ENCODE results near the gene LARGE1.

Gene LARGE1

DNA sequence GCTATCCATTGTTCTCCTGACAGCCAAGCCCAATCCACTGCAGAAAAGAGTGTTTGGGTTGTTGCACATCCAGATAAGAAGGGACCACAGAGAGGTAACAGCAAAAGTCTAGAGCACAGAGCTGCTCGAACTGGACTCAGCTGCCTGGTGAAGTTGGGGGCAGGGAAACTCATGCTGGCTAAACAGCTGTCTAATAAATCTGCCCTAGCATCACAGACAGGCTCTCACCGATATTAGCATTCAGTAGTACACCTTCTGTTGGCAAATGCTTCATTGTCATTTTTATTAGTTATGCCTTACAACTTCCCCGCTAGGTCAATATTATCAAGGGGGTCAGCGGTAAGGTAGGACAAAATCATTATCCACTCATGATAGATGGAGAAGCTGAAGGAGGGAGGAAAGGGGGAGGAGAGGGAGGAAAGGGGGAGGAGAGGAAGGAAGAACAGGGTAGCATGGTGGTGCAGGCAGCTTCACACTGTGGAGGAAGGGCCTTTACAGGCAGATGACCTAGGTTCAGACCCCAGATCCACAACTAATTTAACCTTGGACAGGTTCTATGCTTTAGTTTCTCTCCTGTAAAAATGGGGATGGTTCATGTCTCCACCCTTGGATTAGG, 102.7 kb downstream of the LARGE1 start:
- no peak for DNase-seq

DNA sequence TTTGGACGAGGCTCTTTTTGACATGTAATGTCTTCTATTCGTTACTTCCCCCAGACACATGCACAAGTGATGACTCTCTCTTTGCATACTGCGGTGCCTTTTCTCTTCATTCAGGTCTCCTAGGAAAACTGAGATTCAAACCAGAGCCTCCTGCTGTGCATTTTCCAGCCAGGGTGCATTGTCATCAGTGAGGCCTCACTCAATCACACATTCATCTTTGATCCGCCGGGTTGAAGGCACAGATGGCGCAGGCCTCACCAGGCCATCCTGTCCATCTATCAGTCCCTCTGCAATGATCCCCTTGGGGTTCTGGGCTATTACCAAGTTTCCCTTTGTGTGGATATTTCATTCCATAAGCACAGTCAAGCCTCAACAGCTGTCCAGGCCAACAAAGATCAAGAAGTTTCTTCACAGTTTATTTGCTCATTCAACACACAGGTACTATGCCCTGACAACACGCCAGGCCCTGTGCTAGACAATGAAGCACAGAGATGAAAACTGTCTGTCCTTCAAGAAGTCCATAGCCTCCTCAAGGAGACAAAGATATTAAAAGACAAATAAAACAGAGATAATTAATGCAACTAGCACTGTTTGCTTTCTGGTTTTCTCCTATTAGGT, 107.8 kb downstream of the LARGE1 start:
- no peak for DNase-seq

DNA sequence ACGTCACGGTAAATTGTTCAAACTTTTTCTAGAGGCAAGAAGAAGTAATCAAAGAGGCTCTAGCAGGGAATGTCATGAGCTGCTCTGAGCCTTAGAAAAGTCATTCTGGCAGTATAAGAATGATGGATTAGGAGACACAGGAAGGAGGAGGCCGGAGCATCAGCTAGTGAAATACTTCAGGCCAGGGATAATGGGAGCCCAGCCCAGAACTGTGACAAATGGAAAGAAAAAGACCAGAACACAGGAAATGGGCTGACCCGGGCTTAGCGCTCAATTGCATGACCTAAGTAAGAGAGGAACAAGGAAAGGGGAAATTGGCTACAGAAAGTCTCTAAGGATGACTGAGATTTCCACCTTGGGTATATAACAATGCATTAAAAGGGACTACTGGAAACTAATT, 108.6 kb downstream of the LARGE1 start:
- no peak for DNase-seq

DNA sequence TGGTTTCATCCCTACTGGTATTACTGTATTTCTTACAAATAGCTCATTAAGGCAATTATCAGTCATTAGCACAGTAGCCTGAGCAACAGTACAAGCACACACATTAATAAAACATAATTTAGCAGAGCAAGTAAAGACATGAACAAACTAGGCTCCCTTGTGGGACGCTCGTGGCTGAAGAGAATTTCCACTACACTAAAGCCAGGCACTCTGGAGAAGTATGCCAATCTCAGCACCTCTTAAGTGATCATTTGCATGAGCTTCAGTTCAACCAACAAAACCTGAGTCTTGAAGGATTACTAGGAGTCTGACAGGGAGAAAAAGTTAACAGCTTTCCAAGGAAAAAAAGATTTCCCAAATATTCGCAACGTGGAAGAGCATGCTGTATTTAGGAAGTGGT, 109.1 kb downstream of the LARGE1 start:
- no peak for DNase-seq

DNA sequence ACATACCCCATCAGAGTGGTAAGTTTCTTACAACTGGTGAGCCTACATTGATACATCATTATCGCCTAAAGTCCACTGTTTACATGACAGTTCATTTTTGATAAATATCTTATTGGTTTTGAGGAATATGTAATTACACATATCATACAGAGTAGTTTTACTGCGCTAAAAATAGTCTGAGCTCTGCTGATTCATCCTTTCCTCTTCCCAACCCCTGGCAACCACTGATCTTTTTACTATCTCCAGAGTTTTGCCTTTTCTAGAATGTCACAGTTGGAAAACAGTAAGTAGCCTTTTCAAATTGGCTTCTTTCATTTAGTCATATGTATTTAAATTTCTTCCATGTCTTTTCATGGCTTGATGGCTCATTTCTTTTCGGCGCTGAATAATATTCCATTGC, 112.8 kb downstream of the LARGE1 start:
- no peak for DNase-seq

DNA sequence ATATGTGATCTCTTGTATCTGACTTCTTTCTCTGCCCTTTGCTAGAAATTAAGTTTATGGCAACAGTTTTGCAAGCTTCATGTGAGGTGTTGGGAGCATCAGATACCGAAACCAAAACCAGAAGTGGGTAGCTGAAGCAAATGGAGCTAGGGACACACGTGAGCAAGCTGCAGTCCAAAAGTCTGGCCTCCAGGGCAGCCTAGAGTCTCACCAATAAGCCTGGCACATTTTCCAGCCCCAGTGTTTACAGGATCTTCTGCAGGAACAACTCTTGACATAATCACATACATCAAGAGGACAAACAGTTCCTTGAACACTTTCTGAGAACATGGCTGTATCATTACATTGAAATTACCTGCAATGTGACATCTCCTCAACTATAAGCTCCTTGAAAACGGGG, 114.1 kb downstream of the LARGE1 start:
- DNase-seq = no peak

DNA sequence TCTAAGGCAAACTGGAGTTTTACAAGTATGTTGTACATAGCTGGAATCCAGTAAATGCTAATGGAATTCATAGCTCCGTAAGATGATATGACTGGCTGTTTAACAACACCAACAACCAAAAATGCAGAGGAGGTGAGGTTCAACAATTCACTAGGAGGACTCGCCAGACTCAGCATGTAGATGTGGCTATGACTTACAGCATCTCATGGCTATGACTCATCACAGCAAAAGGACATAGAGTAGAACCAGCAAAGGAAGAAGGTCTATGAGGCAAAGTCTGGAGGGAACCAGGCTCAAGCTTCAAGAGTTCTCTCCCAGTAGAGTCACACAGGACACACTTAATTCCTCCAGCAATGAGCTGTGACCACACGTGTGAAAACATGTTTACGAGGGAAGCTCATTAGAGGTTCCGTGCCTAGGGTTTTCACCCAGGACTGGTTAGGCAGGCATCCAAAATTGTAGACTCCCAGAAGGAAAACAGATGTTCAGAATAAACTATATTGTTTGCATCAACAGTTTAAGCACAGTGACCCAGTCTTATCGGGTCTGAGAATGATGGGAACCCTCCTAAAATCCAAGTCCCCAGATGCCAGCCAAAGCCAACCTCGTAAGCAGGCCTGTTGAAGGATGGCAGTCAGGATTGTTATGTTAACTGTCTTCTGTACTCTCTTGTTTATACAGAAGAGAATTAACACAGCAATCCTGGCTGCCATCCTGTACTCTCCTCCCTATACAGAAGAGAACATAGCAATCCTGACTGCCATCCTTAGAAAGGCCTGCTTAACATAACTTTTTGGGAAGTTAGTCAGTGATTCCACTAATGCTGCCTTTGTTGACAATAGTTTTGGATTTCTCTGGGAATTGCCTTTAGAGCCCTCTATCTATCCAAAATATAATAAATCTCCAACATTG, 116.6 kb downstream of the LARGE1 start:
- DNase-seq = no peak

DNA sequence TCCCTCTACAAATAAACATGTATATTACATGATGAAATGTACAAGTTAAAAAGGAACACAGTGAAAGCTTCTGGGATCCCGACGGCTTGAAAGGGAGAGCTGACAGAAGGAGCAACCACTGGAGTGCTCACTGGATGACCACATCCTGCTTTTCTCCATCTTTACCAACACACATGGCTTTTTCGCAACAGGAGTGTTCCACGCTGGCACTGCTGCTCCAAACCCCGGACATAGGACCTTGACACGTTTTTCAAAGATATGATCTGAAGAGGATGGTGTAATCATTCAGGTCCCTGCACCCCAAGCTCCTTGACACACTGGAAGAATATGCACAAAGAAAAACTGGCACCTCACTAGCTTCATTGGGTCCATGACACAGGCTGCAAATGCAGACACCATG, 121.9 kb downstream of the LARGE1 start:
- no peak for DNase-seq

DNA sequence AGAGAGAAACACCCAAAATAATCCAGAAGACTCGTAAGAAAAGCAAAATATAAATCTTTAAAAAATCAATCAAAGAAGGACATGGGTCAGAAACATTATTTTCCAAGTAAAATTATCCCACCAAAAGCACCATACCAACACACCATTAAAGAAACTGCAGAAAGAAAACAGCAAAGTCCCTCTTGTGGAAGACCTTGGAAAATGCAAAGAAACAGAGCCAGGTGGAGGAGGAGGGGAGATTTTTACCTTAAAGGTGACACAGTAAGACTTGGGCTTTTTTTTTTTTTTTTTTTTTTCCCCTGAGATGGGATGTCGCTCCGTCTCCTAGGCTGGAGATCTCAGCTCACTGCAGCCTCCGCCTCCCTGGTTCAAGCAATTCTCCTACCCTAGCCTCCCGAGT, 123.8 kb downstream of the LARGE1 start:
- no peak for DNase-seq

DNA sequence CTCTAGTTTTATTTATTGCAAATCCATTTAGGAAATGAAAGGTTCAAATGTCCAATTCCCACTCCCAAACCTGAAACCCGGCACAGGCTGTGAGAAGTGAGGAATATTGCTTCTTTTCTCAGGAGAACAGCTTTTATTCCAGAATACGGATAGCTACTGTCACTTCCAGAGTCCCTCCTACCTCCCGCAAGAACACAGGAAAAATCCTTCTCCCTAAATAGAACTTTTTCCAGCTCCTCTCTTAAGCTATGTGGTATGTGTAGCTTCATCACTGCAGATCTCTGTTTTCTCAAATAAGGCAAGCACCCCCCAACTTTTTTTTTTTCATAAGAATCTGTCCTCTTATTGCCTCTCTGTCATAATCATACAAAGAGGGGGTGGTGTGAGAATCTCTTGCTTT, 126.8 kb downstream of the LARGE1 start:
- peak in 1 of 2 experiments; percentile 15 for DNase-seq

DNA sequence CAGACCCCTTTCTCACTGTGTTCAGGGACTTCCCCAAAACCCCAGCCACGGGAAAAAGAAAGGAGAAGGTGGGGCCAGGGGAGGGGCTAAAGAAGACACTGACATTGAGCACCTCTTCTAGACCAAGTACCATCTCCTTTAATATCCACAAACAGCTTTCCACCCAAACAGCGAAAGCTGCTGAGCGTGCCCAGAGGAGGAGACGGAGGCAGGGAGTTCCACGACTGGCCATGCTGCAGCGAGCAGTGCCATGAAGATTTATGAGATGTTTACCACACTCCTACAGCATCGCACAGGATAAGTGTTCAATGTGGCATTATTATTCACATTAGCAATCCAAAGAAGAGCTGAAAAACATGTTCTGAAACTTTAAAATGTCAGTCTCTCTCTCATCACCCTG, 127.4 kb downstream of the LARGE1 start:
- DNase-seq = peak in 1 of 2 experiments; percentile 40

DNA sequence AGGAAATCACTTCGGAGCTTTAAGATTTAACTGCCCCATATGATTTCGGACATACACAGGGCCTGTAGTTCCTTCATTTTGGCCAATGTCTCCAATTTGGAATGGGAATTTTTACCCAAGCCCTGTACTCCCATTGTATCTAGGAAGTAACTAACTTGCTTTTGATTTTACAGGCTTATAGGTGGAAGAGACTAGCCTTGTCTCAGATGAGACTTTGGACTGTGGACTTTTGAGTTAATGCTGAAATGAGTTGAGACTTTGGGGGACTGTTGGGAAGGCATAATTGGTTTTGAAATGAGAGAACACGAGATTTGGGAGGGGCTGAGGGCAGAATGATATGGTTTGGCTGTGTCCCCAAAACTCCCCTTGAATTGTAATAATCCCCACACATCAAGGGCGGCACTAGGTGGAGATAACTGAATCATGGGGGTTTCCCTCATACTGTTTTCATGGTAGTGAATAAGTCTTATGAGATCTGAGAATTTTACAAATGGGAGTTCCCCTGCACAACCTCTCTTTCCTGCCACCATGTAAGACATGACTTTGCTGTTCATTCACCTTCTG, 130.5 kb downstream of the LARGE1 start:
- DNase-seq = no peak

DNA sequence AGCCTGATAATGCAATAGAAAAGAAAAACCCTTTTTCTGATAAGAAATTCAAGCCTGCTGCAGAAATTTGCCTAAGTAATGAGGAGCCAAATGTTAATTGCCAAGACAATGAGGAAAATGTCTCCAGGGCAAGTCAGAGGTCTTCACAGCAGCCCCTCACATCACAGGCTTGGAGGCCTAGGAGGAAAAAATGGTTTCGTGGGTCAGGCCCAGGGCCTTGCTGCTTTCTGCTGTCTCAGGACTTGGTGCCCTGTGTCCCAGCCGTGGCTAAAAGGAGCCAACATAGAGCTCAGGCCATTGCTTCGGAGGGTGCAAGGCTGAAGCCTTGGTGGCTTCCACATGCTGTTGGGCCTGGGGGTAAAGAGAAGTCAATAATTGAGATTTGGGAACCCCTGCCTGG, 131.3 kb downstream of the LARGE1 start:
- DNase-seq = no peak

DNA sequence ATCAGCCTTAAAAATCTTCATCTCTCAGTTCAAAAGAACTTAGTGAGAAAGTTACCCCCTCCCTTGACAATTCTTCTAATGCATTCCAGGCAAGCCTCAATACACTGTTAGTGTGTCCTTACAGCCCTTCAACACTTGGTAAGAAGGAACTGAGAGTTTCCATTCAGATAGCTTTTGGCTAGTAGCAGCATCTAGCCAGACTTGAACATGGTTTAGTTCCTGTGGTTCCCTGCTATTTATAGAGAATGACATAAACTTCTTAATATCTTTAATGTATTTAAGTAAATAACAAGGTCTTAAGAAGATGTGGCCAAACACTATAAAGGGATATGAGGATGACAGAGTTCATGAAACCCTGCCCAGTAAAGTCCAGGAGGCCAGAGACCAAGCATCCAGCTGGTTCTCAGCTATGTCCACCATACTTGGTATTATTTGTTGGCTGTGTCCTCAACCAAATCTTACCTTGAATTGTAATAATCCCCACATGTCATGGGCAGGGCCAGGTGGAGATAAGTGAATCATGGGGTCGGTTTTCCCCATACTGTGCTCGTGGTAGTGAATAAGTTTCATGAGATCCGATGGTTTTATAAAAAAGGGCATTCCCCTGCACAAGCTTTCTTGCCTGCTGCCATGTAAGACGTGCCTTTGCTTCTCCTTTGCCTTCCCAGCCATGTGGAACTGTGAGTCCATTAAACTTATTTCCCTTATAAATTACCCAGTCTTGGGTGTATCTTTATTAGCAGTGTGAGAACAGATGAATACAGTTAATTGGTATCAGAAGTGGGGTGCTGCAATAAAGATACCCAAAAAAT, 132.4 kb downstream of the LARGE1 start:
- no peak for DNase-seq

DNA sequence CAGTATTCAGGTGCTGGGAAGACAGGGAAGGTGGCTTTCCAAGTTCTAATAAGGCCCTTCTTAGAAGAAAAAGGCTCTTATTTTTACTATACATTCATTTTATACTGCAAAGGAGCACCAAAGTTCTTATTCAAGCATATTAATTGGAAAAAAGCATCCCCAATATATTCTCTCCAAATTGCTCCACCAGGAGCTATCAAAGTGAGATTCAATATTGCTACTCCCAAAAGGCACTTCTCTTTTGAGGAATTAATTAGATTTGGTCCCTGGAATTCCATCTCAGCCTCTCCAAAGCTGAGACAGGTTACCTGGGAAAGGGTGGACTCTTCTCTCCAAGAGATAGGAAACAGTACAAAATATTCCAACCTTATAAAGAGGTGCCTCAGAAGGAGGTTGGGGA, 134.1 kb downstream of the LARGE1 start:
- DNase-seq = no peak

DNA sequence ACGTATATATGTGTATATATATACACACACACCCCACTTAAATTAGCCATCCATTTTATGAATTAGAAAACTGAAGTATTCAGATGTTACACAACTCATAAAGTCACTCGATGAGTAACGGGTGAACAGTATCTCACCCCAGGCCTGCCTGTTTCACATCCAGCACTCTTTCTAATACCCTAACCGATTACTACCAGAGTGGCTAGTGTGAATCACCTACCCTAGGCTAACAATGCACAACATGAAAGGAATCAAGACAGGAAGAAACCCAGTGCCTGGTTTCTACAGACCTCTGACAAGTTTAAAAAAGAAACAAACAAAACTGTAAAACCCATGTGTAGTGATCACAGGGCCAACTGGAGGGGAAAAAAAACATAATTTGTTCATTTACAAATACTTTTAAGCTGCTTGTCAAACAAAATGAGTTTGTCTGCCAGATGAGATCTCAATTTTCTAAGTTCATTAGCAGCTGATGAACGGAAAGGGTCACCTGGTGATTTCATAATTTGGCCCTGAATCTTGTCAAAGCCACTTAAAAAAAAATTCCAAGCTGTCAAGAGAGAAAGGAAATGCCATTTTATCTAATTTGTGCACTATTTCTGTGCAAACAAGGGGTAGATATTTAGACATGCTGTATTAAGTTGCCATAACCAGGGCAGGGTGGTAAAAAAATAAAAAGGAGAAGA, 134.8 kb downstream of the LARGE1 start:
- DNase-seq = no peak

DNA sequence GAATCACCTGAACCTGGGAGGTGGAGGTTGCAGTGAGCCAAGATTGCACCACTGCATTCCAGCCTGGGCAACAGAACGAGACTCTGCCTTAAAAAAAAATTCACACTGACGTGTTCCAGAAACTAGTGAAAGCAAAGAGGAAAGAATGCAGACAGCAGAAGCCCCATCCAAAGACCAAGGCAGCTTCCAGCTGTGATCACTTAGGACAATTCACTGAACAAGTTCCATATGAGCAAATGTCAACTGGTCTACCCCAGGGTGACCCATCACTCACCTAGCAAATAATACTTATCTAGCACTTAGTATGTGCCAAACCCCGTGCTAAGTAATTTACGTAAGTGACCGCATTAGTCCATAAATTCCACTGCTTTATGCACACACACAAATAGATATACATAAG, 138.9 kb downstream of the LARGE1 start:
- no peak for DNase-seq

DNA sequence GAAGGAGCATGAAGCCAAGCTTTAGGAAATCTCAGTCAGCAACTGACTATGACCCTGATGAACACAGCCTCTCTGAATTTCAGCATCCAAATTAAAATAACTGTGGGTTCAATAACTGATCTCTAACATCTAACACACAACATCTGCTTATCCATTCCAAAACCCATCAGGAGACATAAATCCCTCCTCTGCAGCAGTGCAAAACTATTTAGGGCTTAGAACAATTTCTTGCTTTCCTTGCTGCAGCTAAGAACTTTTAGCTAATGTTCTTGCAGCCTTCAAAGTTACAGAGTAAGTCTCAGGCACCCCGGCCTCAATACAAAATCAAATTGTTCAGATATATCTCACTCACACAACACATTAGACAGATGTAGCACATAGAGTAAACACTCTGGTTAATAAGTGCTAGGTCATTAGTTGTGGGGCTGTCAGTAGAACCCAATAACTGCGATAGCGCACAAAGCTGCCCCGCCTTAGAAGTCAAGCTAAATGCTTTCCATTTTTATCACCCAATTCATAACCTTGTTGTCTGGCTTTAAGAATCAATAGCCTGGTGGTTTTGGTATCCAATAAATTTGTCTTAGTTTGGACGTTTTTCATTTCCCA, 139.6 kb downstream of the LARGE1 start:
- no peak for DNase-seq

DNA sequence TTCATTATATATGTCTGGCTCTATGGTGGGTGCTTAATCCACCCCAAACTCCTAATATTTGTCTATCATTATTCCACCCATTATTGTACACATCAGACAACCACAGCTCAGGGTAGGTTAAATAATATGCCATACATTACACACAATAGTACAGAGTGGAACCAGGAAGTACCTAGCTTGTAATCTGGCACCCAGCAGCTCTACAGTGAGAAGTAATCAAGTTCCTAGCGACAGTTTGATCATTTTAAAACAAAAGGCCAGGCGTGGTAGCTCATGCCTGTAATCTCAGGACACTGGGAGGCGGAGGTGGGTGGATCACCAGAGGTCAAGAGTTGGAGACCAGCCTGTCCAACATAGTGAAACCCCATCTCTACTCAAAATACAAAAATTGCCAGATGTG, 141.0 kb downstream of the LARGE1 start:
- no peak for DNase-seq

DNA sequence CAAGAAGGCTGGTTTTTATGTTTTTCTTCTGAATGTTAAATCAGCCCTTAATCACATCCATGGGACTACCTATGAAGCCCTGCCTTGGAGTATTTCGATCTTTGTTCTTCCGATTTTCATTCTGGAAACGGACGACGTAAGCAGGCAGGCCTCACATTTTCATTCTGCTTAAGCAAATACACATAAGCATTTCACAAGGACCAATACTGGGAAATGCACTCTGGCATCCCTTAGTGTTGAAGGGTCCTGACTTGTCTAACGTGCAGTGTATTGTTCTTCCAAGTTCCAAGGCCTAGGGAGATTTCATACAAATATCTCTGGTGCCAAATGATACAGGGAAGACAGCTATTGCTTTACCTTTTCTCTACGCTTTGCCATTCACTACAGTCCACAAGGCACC, 143.8 kb downstream of the LARGE1 start:
- no peak for DNase-seq

DNA sequence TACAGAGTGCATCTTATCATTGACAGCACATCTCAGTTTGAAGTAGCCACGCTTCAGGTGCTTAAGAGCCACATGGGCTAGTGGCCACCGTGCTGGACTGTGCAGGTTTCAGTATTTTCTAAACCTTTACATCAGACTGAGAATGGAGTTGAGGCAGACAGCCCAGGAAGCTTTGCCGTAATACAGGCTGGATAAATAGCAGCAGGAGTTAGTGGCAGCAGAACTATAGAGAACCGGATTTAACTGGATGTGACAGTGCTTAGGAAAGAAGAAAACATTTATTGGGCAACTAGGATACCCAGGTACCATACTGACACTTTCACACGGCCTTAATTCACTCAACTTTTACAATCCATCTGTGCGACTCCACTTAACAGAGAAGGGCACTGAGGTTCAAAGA, 145.5 kb downstream of the LARGE1 start:
- DNase-seq = no peak

DNA sequence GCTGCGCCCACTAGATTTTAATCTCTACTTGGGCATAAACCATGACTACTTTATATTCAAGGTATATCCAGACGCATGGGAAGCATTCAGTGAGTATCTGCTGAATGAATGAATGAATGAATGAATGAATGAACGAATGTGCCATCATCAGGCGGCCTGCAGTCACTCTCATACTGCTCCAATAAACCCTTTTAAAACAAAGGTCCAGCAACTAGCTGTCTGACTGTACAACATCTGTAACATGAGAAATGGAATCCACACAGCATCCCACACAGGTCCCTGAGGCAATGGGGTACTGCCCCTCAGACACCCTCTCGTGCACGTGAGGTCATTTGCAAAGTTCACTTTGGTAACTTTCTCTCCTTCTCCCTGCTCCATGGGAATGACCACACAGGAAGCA, 147.5 kb downstream of the LARGE1 start:
- no peak for DNase-seq

Measured in NCI-H526 (cell line).